Right forelimb (tissue), 1 donor: Measurements from ENCODE around the gene CACNA2D1.
"Not testable (repeated sequence)": the region's sequence is repeated elsewhere in the genome, so short reads cannot be mapped to it uniquely, and the experiment has no call there.

Experiments used
- DNase-seq: peaks from one replicate; pipeline ENCODE4 v3.0.0-alpha.2; 2018

The CACNA2D1 gene

DNA sequence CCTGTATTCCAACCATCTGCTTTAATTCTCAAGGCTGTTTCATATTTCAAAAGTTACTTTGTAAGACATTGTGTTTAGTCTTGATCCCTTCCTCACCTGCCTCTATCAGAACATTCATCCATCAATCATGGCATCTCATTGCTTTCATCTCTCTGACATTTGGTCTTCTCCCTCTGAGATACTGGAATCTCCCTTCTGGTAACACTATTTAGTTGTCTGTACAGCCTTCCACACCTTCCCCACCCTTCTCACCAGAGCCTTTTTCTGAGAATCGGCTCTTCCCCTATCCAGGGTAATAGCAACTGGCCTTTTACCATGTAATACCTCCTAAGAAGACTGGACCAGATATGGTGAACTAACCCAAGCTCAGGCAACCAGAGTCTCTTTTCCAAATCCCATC is 10.1 kb downstream of the CACNA2D1 start:
- no peak for DNase-seq

GRCh38 chr7:82432743-82433142 is 10.8 kb downstream of the CACNA2D1 start:
- not testable (repeated sequence) for DNase-seq

DNA sequence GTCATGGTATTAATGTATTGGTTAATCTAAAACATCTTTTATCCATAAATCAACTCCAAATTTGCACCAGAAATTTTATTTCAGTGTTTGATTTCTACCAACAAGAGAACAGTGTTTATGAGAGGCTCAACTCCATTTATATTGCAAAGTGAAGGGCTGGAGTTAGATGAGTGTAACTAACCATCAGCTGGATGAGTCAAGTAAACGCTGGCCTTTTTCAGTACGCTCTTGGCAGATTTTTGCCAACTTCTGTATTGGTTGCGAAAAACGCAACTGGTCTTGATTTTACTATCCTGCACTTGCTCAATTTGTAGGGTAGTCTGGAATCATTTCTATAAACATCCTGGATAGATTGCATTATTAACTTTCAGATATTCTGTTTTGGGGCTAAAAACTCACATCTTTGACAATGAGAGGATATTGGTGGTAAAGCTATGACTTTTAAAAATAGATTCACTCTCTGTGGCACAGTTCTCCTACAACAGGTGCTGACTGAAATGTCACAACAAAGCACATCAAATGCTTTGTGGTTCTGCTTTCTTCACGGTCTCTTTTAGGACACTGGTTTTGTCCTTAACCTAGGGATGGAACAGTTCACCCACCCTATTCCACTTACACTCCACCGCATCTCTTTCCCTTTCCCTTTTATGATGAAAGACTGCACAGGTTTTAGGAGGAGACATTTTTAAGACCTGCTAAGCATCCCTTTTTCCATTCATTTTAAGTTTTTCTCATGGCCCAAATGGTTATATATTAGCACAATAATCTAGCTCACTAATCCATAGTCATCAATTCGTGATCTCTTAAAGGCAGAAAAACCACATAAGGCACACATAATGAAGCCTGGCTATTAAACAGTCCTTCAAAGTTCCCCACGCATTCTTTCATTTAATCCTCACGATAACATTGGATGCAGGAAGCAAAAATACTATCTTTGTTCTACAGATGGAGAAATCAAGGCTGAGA is 12.8 kb downstream of the CACNA2D1 start:
- no peak for DNase-seq

GRCh38 chr7:82429408-82429807 is 14.2 kb downstream of the CACNA2D1 start:
- DNase-seq: no peak

DNA sequence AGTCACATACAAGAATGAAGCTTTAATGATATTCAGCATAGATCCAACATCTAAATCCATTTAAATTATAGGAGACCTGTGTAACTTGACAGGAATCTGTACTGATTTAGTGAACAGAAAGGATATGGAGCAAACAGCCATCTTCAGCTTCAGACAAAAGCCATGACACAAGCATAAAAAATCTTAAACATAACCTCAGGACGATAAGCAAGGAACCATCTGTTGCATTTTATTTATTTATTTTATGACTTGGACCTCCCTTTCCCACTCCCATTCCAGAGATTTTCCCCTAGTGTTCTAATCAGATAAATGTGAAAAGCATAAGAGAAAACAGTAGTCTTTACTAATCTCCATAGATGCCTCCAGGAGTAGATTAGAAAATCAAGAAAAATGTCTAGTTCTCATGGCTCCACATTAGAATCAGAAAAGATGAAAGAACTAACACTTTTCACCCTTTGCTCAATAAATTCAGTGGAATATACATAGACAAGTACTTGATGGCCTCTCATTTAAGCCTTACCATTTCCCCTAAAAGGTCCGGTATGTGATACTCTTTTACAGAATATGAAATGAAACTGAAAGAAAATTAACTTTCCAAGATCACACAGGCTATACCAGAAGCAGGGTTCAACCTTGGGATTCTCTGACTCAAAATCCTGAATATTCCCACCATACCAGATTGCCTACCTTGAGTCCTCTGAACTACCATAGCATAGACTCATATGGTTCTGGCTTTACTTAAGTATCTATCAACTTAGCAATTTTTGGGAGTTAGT is 15.2 kb downstream of the CACNA2D1 start:
- no peak for DNase-seq

DNA sequence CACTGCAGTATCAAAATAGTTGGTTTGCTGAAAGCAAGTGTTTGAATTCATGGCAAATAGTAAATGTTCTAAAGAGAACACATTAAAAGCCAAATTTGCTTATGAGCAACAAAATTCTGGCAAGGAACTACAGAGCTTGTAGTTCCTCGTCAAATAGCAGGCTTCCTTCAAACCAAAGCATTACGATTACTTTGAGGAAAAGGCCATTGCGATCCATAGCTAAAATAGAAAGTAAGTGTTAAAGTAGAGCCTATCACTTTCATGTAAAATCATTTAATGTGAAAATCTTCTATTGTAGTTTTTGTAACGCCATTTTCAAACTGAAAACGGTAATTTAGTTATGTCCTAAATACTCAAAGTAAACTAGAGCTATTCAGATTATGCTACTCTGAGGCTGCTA is 20.1 kb downstream of the CACNA2D1 start:
- no peak for DNase-seq

DNA sequence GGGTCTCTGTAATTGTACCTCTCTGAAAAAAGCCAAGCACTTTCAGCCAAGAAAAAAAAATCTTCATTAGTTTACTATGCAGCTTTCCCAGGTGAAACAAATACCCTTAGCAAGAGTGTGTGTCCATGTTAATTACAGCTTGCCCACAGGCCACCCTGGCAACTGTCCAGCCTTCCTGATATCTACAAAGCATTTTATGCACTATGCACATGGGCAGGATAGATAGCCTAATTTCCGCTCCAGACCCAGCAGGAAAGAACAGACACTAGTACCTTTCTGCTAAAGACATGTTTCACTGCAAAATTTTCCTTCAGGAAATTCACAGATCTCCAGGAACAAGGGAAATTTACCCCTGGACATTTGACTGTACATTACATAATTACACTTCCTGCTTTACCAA is 24.4 kb downstream of the CACNA2D1 start:
- no peak for DNase-seq

DNA sequence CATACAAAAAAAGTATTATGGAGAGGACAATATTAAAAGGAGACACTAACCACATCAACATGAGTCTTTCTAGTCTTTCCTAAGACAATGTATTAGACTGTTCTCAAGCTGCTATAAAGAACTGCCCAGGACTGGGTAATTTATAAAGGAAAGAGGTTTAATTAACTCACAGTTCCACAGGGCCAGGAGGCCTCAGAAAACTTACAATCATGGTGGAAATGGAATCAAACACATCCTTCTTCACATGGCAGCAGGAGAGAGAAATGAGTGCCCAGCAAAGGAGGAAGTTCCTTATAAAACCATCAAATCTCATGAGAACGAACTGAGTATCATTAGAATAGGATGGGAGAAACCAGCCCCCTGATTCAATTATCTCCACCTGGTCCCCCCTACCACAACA is 25.7 kb downstream of the CACNA2D1 start:
- no peak for DNase-seq

- no peak for DNase-seq
These were observed 27.2 kb downstream of the CACNA2D1 start for GRCh38 chr7:82416402-82416801.

DNA sequence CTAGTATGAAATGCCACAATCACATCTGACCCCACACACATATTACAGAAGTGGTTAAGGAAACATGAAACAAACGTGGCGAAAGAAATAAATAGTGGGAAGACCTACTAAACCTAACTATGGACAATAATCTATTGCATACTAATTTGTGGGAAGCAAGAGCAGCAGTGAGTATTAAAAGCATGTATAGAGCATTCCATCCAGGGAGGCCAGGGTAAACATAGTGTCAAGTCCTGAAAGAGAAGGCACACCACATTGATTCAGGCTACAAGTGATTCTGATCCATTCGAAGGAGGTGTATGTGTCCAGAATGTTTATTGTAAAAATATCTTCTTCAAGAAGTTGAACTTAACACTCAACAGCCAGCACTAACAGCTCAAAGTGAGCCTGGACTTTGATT is 29.2 kb downstream of the CACNA2D1 start:
- DNase-seq: no peak

GRCh38 chr7:82413237-82413636 is 30.3 kb downstream of the CACNA2D1 start:
- DNase-seq: no peak

GRCh38 chr7:82411732-82412131 is 31.8 kb downstream of the CACNA2D1 start:
- no peak for DNase-seq

DNA sequence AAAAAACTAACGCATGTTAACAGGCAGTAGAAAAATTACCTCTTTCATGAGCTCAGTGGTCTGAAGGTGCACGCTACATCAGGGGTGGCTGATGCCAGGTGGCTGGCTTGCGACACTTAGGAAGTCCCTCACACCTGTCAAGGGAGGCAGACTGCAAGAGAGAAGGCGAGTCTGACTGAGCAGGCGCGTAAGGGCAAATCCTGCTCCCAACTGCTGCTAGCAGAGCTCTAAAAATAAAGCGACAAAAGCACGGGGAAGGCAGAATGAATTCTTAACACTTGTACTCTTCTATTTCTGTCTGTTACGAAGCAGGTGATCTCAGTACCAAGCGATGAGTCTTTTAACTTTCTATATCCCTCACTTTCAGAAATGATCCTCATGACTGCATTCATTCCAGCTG is 33.1 kb downstream of the CACNA2D1 start:
- DNase-seq: no peak

- DNase-seq: no peak
These were observed 36.6 kb downstream of the CACNA2D1 start for GRCh38 chr7:82406937-82407336.

- no peak for DNase-seq
These were observed 38.3 kb downstream of the CACNA2D1 start for GRCh38 chr7:82405301-82405700.

DNA sequence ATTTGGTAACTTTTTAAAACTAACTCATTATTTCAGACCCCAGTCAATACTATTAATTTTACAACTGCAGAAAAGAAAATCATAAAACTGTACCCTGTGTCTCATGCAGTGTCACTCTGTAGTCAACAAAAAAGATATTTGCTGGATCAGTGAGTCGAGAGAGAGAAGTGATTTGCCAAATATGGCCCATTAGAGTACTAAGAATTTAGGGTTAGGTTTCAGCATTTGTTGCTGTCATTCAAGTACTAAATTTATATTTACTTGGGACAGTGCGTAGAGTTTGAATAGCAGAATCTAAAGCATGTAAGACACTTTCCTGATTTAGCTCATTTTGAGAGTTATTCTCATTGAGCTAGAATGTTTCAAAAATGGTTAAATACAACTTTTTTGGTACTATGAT is 38.9 kb downstream of the CACNA2D1 start:
- DNase-seq: no peak

DNA sequence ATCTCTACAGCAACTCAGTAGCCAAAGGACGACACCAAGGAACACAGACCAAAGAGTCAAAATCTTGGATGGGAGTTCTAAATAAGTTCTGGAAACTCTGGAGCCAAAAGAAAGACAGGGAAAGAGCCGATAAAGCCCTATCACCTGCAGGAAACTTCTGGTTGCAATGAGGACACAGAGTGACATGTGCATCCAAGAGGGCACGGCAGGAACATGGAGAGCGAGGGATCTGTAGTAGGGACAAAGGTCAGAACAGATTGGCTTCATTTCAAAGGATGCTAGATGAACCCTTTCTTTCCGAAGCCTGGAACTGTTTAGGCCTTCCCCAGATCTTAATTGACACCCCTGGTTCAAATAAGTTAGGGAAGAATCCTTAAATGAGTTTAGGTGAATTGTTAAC is 39.5 kb downstream of the CACNA2D1 start:
- no peak for DNase-seq

DNA sequence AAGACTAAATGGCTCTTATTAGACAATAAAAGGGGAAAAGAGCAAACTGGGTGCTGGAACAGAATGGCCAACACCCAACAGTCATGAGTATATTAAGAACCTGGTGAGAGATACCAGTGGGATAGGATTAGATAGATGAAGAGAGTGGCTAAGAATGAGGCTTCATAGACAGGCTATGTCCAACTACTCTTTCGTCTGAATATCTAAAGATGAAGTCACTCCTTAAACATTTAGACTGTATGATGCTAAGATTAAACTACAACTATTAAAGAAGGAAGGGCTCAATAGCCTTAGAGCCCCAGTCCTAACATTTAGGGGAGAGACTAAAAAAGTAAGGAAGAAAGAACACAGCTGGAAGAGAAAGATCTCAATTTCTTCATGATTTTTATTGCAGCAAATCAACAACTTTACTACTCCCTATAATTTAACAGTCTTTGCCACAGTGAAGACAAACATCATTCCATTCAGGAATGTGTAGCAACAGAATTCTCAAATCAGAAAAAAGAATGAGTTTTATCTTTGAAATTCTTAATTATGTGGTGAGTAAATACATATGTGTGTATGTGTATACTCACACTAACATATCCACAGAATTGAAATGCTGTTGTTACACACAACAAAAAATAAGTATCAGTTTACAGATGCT is 45.6 kb downstream of the CACNA2D1 start:
- DNase-seq: no peak

DNA sequence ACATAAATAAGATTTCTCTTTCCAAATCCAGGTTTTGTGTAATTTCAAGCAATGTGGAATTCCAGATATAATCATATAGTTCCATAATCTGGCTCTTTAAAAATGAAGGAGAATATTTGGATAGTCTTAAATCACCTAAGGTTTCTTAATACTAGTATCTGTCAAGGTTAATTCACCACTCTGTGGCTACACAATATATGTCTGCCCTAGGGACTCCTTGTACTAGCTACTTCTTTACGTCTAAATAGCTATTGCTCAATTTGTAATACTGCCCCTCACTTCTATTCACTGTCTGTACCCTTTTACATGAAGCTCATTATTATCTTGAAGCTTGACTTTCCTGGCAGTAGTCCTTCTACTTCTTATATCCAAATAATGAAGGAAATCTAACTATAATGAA is 47.2 kb downstream of the CACNA2D1 start:
- DNase-seq: no peak

DNA sequence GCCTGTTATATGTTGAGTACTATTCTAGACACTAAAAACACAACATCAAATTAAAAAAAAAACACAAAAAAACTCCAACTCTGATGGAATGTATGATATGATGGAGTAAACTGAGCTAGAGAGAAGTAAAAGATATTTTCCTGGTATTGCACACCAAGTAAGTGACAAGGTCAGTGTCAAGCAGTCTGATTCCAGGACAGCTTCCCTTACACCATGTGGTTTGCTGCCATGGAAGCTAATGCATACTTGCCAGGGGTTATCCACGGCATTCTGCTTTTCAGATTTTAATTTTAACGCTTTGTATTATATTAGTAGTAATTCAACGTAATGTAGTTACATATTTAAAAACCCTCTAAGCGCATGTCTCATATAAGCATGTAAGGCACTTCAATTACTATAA is 48.4 kb downstream of the CACNA2D1 start:
- DNase-seq: no peak

- no peak for DNase-seq
These were observed 49.7 kb downstream of the CACNA2D1 start for GRCh38 chr7:82393840-82394220.

- no peak for DNase-seq
These were observed 50.3 kb downstream of the CACNA2D1 start for GRCh38 chr7:82393076-82393839.

- no peak for DNase-seq
These were observed 52.6 kb downstream of the CACNA2D1 start for GRCh38 chr7:82390936-82391335.
